ENCODE data around the gene IGSF5.

DNA sequence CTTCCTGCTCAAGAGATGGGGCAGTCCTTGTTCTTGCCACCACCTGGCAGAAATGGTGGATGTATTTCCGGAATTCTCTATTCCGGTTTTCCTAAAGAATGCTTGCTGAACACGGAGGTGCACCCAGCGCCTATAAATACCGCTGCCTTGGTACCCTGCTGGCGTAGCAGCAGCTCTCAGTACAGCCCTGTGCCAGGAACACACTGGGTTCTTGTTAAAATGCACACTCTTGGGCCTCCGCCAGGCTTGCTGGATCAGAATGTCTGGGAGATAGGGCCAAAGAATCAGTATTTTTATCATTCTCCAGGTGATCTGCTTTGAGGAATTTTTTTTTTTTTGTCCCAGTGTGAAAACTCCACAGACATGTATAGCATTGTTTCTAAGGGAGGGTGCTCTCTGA is 54.2 kb downstream of the IGSF5 start:
- TF ChIP-seq, protein P1, sequence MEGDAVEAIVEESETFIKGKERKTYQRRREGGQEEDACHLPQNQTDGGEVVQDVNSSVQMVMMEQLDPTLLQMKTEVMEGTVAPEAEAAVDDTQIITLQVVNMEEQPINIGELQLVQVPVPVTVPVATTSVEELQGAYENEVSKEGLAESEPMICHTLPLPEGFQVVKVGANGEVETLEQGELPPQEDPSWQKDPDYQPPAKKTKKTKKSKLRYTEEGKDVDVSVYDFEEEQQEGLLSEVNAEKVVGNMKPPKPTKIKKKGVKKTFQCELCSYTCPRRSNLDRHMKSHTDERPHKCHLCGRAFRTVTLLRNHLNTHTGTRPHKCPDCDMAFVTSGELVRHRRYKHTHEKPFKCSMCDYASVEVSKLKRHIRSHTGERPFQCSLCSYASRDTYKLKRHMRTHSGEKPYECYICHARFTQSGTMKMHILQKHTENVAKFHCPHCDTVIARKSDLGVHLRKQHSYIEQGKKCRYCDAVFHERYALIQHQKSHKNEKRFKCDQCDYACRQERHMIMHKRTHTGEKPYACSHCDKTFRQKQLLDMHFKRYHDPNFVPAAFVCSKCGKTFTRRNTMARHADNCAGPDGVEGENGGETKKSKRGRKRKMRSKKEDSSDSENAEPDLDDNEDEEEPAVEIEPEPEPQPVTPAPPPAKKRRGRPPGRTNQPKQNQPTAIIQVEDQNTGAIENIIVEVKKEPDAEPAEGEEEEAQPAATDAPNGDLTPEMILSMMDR (IDR thresholded peaks at IDR 0.05): no peak
- TF ChIP-seq ZFX (IDR thresholded peaks at IDR 0.05; ENCODE audit: borderline replicate concordance): no peak
